Thoracic aorta (tissue), 2 donors: Measurements from ENCODE around the gene CSK. TPM values are rescaled to one million over a fixed set of nuclear protein-coding genes. Genes with fewer than 3 reads are reported as not detected.

Source experiments
- ATAC-seq: fragments of 150-250 bp; one replicate; pipeline ENCODE4 v1.8.0; 2017; ENCODE audit warnings: low read depth; ENCODE audit not compliant: insufficient number of reproducible peaks, low FRiP score
- DNase-seq: peaks from one replicate; pipeline ENCODE4 v3.0.0-alpha.2; 2020; ENCODE audit warnings: low spot score
- H3K27ac ChIP-seq, 2 donors: fragments of 200-600 bp; sonication (generic); 1 replicate in 1 of 2; 2 replicates in 1 of 2; pipeline ENCODE4 v1.5.1; 2016; ENCODE audit warnings: mild to moderate bottlenecking in 2 of 2, moderate library complexity in 2 of 2
- H3K27me3 ChIP-seq: fragments of 200-600 bp; sonication (generic); replicated peaks from 2 replicates; pipeline ENCODE4 v1.6.0; 2016; ENCODE audit warnings: mild to moderate bottlenecking; ENCODE audit not compliant: insufficient read depth
- H3K36me3 ChIP-seq: fragments of 200-600 bp; sonication (generic); one replicate; pipeline ENCODE4 v1.5.1; 2016
- H3K4me1 ChIP-seq, 2 donors: fragments of 200-600 bp; sonication (generic); 1 replicate in 1 of 2; 2 replicates in 1 of 2; pipeline versions ENCODE4 v1.5.1 to v1.6.0; 2016; ENCODE audit warnings: low read depth in 2 of 2, mild to moderate bottlenecking in 1 of 2; ENCODE audit not compliant: control insufficient read depth in 1 of 2
- H3K4me3 ChIP-seq: fragments of 200-600 bp; sonication (generic); 2 replicates; pipeline ENCODE4 v1.5.1; 2016; ENCODE audit warnings: mild to moderate bottlenecking
- H3K9me3 ChIP-seq: fragments of 200-600 bp; sonication (generic); 2 replicates; pipeline ENCODE4 v1.5.1; 2016
- total RNA-seq, 2 donors: library from RNA; depleted of rRNA; stranded (reverse); fragments of >200 nt; gene quantifications; one replicate each; pipeline versions ENCODE4 v1.1.0 to v1.2.3, GENCODE V29; 2016
- TF ChIP-seq, protein P1 (sequence below): fragments of 200-600 bp; sonication (generic); IDR thresholded peaks from one replicate; pipeline ENCODE4 v1.5.1; 2019; ENCODE audit warnings: antibody characterized with exemption

Gene CSK
- total RNA-seq, 2 donors from 2014 or later: 32.7 to 61.6 TPM

DNA sequence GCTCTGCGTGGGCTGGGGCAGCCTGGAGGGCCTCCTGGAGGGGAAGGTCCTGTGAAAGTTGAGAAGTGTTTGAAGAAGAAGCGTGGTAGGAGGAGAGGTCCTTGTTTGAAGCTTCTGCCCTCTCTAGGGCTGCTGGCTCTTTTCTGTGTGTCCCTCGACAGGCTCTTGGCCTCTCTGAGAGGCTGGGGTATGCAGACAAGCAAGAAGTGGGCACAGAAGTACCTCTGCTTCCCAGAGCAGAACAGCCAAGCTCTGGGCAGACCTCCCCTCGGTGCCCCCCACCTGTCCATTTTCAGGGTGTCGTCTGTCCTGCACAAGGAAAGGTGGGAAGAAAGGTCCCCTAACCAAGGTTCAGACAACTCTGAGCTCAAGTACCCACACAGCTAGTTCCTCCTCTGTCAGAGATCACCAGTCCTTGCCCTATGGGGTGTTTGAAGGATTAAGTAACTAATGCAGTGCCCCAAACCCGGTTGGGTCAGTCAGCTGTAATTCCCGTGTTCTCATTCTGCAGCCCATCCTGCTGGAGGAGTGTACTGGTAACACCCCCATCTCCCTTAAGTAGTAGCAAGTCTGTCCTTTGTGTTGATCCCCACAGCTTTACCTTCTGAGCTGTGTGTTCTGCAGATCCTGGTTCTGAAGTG, 6.3 kb downstream of the CSK start:
- peak overlapping the region in 1 of 2 donors; percentile 73 for H3K27ac ChIP-seq
- H3K9me3 ChIP-seq: no peaks in the 10 kb centered on the region
- TF ChIP-seq, protein P1, sequence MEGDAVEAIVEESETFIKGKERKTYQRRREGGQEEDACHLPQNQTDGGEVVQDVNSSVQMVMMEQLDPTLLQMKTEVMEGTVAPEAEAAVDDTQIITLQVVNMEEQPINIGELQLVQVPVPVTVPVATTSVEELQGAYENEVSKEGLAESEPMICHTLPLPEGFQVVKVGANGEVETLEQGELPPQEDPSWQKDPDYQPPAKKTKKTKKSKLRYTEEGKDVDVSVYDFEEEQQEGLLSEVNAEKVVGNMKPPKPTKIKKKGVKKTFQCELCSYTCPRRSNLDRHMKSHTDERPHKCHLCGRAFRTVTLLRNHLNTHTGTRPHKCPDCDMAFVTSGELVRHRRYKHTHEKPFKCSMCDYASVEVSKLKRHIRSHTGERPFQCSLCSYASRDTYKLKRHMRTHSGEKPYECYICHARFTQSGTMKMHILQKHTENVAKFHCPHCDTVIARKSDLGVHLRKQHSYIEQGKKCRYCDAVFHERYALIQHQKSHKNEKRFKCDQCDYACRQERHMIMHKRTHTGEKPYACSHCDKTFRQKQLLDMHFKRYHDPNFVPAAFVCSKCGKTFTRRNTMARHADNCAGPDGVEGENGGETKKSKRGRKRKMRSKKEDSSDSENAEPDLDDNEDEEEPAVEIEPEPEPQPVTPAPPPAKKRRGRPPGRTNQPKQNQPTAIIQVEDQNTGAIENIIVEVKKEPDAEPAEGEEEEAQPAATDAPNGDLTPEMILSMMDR: no peak
- no peaks in the 10 kb centered on the region for H3K27me3 ChIP-seq
- DNase-seq (no peak), ATAC-seq (no peak)
- H3K4me1 ChIP-seq: peaks cover 70 to 95% of the 10 kb centered on the region in 2 donors
- H3K36me3 ChIP-seq: no peaks in the 10 kb centered on the region
- peak overlapping the region; percentile 37 for H3K4me3 ChIP-seq

DNA sequence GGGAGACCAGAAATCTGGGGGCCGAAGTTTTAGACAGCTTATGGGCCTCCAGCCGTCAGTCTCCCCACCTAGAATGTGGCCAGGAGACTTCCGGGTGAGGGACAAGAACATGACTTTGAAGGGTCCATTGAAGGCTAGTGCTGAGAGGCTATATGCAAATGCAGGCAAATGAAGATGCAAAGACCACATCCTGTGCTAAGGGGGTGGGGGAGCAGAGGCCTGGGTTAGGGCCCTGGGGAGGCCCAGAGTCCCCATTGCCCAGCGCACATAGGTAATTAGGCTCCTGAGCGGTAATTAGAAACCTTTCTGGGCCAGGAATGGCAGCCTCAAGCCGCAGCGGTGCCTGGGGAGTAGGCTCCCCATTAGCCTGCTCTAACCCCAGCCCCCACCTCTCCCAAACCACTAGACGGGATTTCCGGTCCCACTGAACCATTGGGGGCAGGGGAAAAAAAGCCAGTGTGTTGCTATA, 6.8 kb downstream of the CSK start:
- TF ChIP-seq, protein P1: no peak
- ATAC-seq (no peak), DNase-seq (no peak)
- Histone ChIP-seq H3K4me3 (peak overlapping the region; percentile 37), H3K4me1 (peaks cover 67 to 94% of the 10 kb centered on the region in 2 donors), H3K9me3 (no peaks in the 10 kb centered on the region), H3K36me3 (no peaks in the 10 kb centered on the region), H3K27me3 (no peaks in the 10 kb centered on the region), H3K27ac (peak overlapping the region; percentile 12 to 73)

DNA sequence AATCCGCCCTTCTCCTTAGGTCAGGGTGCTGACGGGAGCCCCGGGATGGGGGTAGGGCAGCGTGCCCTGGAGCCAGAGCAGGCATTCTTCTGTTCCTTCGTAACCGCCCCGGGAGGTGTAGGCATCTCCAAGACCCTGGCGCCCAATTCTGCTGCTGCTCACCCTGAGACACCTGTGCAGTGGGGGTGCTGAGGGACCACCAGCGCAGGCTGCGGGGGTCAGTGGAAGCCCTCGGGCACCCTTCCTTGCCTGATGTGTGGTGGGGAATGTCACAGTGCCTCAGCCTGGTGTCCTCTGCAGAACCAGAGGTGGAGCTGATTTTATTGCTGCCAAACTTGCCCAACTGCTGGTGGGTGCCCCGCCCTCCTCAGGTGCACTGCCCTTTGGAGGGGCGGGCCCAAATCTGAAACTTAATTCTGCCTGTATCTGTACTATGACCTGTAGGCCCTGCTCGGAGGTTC, 7.3 kb downstream of the CSK start:
- ATAC-seq: no peak
- no peaks in the 10 kb centered on the region for H3K36me3 ChIP-seq
- H3K9me3 ChIP-seq: no peaks in the 10 kb centered on the region
- H3K4me1 ChIP-seq: peaks cover 62 to 89% of the 10 kb centered on the region in 2 donors
- H3K27me3 ChIP-seq: no peaks in the 10 kb centered on the region
- H3K4me3 ChIP-seq: peak overlapping the region; percentile 37
- H3K27ac ChIP-seq: peak overlapping the region; percentile 59 to 69
- TF ChIP-seq, protein P1: no peak
- DNase-seq: no peak

DNA sequence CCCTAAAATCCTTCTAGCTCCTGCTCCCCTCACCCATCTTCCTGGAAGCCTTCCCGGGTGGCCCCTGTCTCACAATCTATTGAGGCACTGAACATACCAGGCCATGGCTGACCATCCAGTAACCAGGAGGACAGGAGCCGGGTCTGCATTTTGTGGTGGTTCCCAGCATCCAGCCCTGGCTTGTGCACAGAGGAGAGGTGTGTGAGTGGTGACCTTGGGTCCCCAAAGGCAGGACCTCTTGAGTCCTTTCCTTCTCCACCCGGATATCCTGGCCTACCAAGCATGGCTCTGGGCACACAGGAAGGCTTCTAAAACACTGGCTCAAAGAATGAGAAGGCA, 7.8 kb downstream of the CSK start:
- ATAC-seq: no peak
- peak overlapping the region; percentile 37 for H3K4me3 ChIP-seq

More for the DNA sequence above, 7.8 kb downstream of the CSK start:
- Histone ChIP-seq H3K27ac (peak overlapping the region; percentile 59 to 69), H3K27me3 (no peaks in the 10 kb centered on the region), H3K36me3 (no peaks in the 10 kb centered on the region), H3K9me3 (no peaks in the 10 kb centered on the region), H3K4me1 (peaks cover 58 to 84% of the 10 kb centered on the region in 2 donors)
- DNase-seq: no peak
- TF ChIP-seq, protein P1: no peak
